IMR-90 (cell line): ENCODE measurements around the gene TBXAS1. TPM values are rescaled to one million over a fixed set of nuclear protein-coding genes. Genes with fewer than 3 reads are reported as not detected.

Experiments used
- ATAC-seq: fragments of 200-7000 bp; cut with Tn5 transposase; 2 replicates; pipeline ENCODE4 v1.9.1; 2020; ENCODE audit warnings: low read depth, mild to moderate bottlenecking, moderate library complexity
- BruUV-seq: library from RNA; stranded (reverse); fragments of 400-500 nt; replicated peaks from 2 replicates; lab custom pipeline; 2021; lab: Mats Ljungman, UMichigan
- CTCF ChIA-PET: fragments of 300-600 bp; formaldehyde crosslinking; extraction: SDS; loops from one replicate; lab custom pipeline; 2021; ENCODE audit warnings: antibody characterized with exemption; lab: Yijun Ruan, JAX
- POLR2A ChIA-PET: fragments of 300-600 bp; sonication (Branson Sonifier 250); formaldehyde crosslinking; loops from one replicate; lab custom pipeline; 2022; ENCODE audit warnings: antibody characterized with exemption; ENCODE audit not compliant: unreplicated experiment; lab: Charles Lee
- DNase-seq: peaks from one replicate; pipeline ENCODE4 v3.0.0; 2013
- H2AFZ ChIP-seq: replicated peaks from 2 replicates; pipeline ENCODE3; 2013; ENCODE audit warnings: low read length, mild to moderate bottlenecking; ENCODE audit not compliant: poor library complexity
- H2AK5ac ChIP-seq: 2 replicates; pipeline ENCODE4 v1.6.1; 2013; ENCODE audit warnings: low read depth, low read length, inconsistent platforms
- H2AK9ac ChIP-seq: replicated peaks from 2 replicates; pipeline ENCODE3; 2013; ENCODE audit warnings: mild to moderate bottlenecking, low read depth, low read length, moderate library complexity; ENCODE audit not compliant: poor library complexity
- H2BK120ac ChIP-seq: 2 replicates; pipeline ENCODE4 v1.6.1; 2013; ENCODE audit warnings: low read depth, low read length, inconsistent platforms
- H2BK15ac ChIP-seq: 3 replicates; pipeline ENCODE4 v1.6.1; 2013; ENCODE audit warnings: low read depth, low read length, inconsistent platforms
- H2BK20ac ChIP-seq: 2 replicates; pipeline ENCODE4 v1.6.1; 2013; ENCODE audit warnings: low read depth, mild to moderate bottlenecking, inconsistent platforms, low read length, moderate library complexity
- H2BK5ac ChIP-seq: 2 replicates; pipeline ENCODE4 v1.6.1; 2013; ENCODE audit warnings: mild to moderate bottlenecking, low read depth, low read length, inconsistent platforms; ENCODE audit not compliant: poor library complexity, severe bottlenecking
- H3K14ac ChIP-seq: replicated peaks from 2 replicates; pipeline ENCODE4 v1.6.1; 2013; ENCODE audit warnings: low read depth, low read length, inconsistent platforms
- H3K18ac ChIP-seq: 2 replicates; pipeline ENCODE4 v1.6.1; 2013; ENCODE audit warnings: low read depth, low read length, control low read depth
- H3K23ac ChIP-seq: 2 replicates; pipeline ENCODE4 v1.6.1; 2013; ENCODE audit warnings: low read depth, low read length, inconsistent platforms
- H3K27ac ChIP-seq: 2 replicates; pipeline ENCODE4 v1.5.1; 2013; ENCODE audit warnings: mild to moderate bottlenecking, control low read depth, low read length; ENCODE audit not compliant: insufficient read depth
- H3K27me3 ChIP-seq: 2 replicates; pipeline ENCODE4 v1.6.1; 2013; ENCODE audit warnings: low read length; ENCODE audit not compliant: control insufficient read depth, insufficient read depth
- H3K36me3 ChIP-seq: 2 replicates; pipeline ENCODE4 v1.6.1; 2013; ENCODE audit warnings: low read length, mixed read lengths; ENCODE audit not compliant: control insufficient read depth, insufficient read depth
- H3K4ac ChIP-seq: 2 replicates; pipeline ENCODE4 v1.6.1; 2013; ENCODE audit warnings: low read depth, low read length, inconsistent platforms
- H3K4me1 ChIP-seq: 2 replicates; pipeline ENCODE4 v1.6.1; 2013; ENCODE audit warnings: low read length, mixed read lengths; ENCODE audit not compliant: control insufficient read depth, insufficient read depth
- H3K4me2 ChIP-seq: 2 replicates; pipeline ENCODE4 v1.6.1; 2013; ENCODE audit warnings: low read depth, mild to moderate bottlenecking, control low read depth, low read length, moderate library complexity
- H3K4me3 ChIP-seq: 2 replicates; pipeline ENCODE4 v1.5.1; 2013; ENCODE audit warnings: low read depth, mild to moderate bottlenecking, control low read depth, low read length, moderate library complexity; ENCODE audit not compliant: insufficient read depth
- H3K56ac ChIP-seq: 2 replicates; pipeline ENCODE4 v1.6.1; 2013; ENCODE audit warnings: low read length, inconsistent platforms; ENCODE audit not compliant: insufficient read depth; ENCODE audit errors: extremely low read depth
- H3K79me1 ChIP-seq, 2 experiments: 2 replicates each; pipeline ENCODE4 v1.6.1; 2013; ENCODE audit warnings: low read length in 2 of 2, inconsistent platforms in 1 of 2, low read depth in 1 of 2
- H3K9ac ChIP-seq: 2 replicates; pipeline ENCODE4 v1.6.1; 2013; ENCODE audit warnings: low read depth, low read length, control low read depth
- H3K9me1 ChIP-seq: 2 replicates; pipeline ENCODE4 v1.6.1; 2013; ENCODE audit warnings: low read length, inconsistent platforms; ENCODE audit not compliant: insufficient read depth
- H3K9me3 ChIP-seq: 2 replicates; pipeline ENCODE4 v1.6.1; 2013; ENCODE audit warnings: low read length; ENCODE audit not compliant: control insufficient read depth, insufficient read depth
- H4K20me1 ChIP-seq: 2 replicates; pipeline ENCODE4 v1.6.1; 2013; ENCODE audit warnings: low read length, inconsistent platforms; ENCODE audit not compliant: insufficient read depth
- H4K5ac ChIP-seq: 2 replicates; pipeline ENCODE4 v1.6.1; 2013; ENCODE audit warnings: mild to moderate bottlenecking, low read depth, low read length, control low read depth
- H4K8ac ChIP-seq, 2 experiments: 2 replicates each; pipeline ENCODE4 v1.6.1; 2013; ENCODE audit warnings: low read depth in 2 of 2, low read length in 2 of 2, control low read depth in 1 of 2, inconsistent platforms in 1 of 2
- H4K91ac ChIP-seq: 2 replicates; pipeline ENCODE4 v1.6.1; 2013; ENCODE audit warnings: low read depth, low read length, inconsistent platforms; ENCODE audit not compliant: insufficient read depth
- BHLHE40 ChIP-seq: fragments of 150-350 bp; IDR thresholded peaks from 2 replicates; pipeline ENCODE4 v1.6.1; 2016; ENCODE audit warnings: mild to moderate bottlenecking, low read depth, low read length
- CEBPB ChIP-seq: IDR thresholded peaks from 2 replicates; pipeline ENCODE4 v1.6.1; 2012; ENCODE audit warnings: low read depth, low read length, improper control_type of control experiment
- CHD1 ChIP-seq: IDR thresholded peaks from 2 replicates; pipeline ENCODE4 v1.6.1; 2012; ENCODE audit warnings: low read depth, low read length, improper control_type of control experiment
- FOS ChIP-seq: fragments of 150-350 bp; IDR thresholded peaks from 2 replicates; pipeline ENCODE4 v1.6.1; 2016; ENCODE audit warnings: low read depth, low read length
- MAFK ChIP-seq: IDR thresholded peaks from 2 replicates; pipeline ENCODE4 v1.6.1; 2012; ENCODE audit warnings: low read depth, low read length, improper control_type of control experiment
- MAZ ChIP-seq: IDR thresholded peaks from 2 replicates; pipeline ENCODE4 v1.6.1; 2012; ENCODE audit warnings: low read depth, mild to moderate bottlenecking, low read length, improper control_type of control experiment, moderate library complexity, borderline replicate concordance
- MXI1 ChIP-seq: IDR thresholded peaks from 2 replicates; pipeline ENCODE4 v1.6.1; 2012; ENCODE audit warnings: low read depth, mild to moderate bottlenecking, low read length, moderate library complexity, borderline replicate concordance
- NFE2L2 ChIP-seq: fragments of 150-350 bp; IDR thresholded peaks from 2 replicates; pipeline ENCODE4 v1.6.1; 2016; ENCODE audit warnings: low read depth, mild to moderate bottlenecking, low read length
- POLR2A ChIP-seq: IDR thresholded peaks from 2 replicates; pipeline ENCODE4 v1.6.1; 2012; ENCODE audit warnings: mild to moderate bottlenecking, low read depth, low read length
- RAD21 ChIP-seq: IDR thresholded peaks from 2 replicates; pipeline ENCODE4 v1.6.1; 2012; ENCODE audit warnings: low read length, improper control_type of control experiment
- RCOR1 ChIP-seq: IDR thresholded peaks from 2 replicates; pipeline ENCODE4 v1.6.1; 2012; ENCODE audit warnings: mild to moderate bottlenecking, low read length, improper control_type of control experiment; ENCODE audit not compliant: insufficient replicate concordance
- RFX5 ChIP-seq: IDR thresholded peaks from 2 replicates; pipeline ENCODE4 v1.8.0; 2012; ENCODE audit warnings: low read depth, mild to moderate bottlenecking, low read length, moderate library complexity
- SMC3 ChIP-seq: fragments of 150-350 bp; IDR thresholded peaks from 2 replicates; pipeline ENCODE4 v1.6.1; 2016; ENCODE audit warnings: low read depth, mild to moderate bottlenecking, antibody characterized with exemption, low read length, moderate library complexity
- WGBS, 2 experiments: methylation state at CpG; one replicate each; pipeline versions ENCODE4 v1.1.5 to v1.1.7; 2013; ENCODE audit warnings: missing lambda C conversion rate in 2 of 2; ENCODE audit not compliant: insufficient read length in 1 of 2; ENCODE audit errors: extremely low coverage in 2 of 2; 5-methylcytosine and 5-hydroxymethylcytosine counted together
- dilution Hi-C: fragments of 300-500 bp; cut with HindIII; formaldehyde crosslinking; loops from one replicate; pipeline ENCODE4 v1.14.3; 2018; ENCODE audit warnings: low sequenced_read_pairs; ENCODE audit not compliant: unreplicated experiment
- in situ Hi-C: fragments of 300-500 bp; cut with MboI; formaldehyde crosslinking; loops from 3 replicates; pipeline ENCODE4 v1.14.3; 2019; ENCODE audit warnings: low sequenced_read_pairs, inconsistent platforms, mixed read lengths
- intact Hi-C: fragments of 100-400 bp; cut with micrococcal nuclease; formaldehyde crosslinking; loops from 2 replicates; pipeline ENCODE4 v1.10.0; 2022
- polyA plus RNA-seq, 3 experiments: library from polyadenylated mRNA; depleted of rRNA; stranded (reverse); fragments of >200 nt; gene quantifications; 2 replicates each; pipeline ENCODE4 v1.2.3, GENCODE V29; 2012; ENCODE audit warnings: low replicate concordance in 1 of 3
- total RNA-seq: library from RNA; depleted of rRNA; stranded (reverse); fragments of >200 nt; gene quantifications from 2 replicates; pipeline ENCODE4 v1.2.3, GENCODE V29; 2012
- TF ChIP-seq, protein P1 (sequence below): conservative IDR thresholded peaks from 2 replicates; pipeline ENCODE4 v1.5.1; 2012; ENCODE audit warnings: mild to moderate bottlenecking, low read depth, low read length, improper control_type of control experiment
- TF ChIP-seq, protein P2 (sequence below): fragments of 150-350 bp; IDR thresholded peaks from 2 replicates; pipeline ENCODE4 v1.6.1; 2016; ENCODE audit warnings: low read depth, mild to moderate bottlenecking, low read length, moderate library complexity, borderline replicate concordance
- TF ChIP-seq, protein P3 (sequence below): fragments of 150-350 bp; IDR thresholded peaks from 2 replicates; pipeline ENCODE4 v1.6.1; 2017; ENCODE audit warnings: mild to moderate bottlenecking, antibody characterized with exemption, low read length, low read depth

TBXAS1 gene
- total and polyA plus RNA-seq, 2 of the 4 experiments (the other 2 are of a cell fraction) = 5.9 to 10.8 TPM

DNA sequence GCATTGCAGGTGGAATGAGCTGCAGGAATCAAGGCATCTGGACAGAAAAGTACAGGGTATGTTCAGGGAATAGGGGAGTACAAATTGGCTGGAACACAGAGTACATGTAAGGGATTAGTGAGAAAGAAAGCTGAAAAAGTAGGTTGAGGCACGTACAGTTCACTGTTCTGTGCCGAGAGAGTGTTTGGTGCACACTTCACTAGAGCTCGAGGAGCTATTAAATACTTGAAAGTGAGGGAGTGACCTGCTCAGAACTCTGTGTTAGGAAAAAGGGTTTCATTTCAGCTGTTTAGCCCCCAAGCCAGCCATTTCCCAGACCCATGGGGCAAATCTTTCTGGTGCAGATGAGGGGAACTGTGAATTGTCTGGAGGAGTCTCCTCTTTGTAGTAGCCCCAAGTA is 115.2 kb downstream of the TBXAS1 start:
- H3K36me3 ChIP-seq = no peaks in the 10 kb centered on the region; the same call in 1 of the 2 replicates
- H2AK5ac ChIP-seq = no peak overlapping the region
- TF ChIP-seq POLR2A (no peak), CEBPB (no peak), RCOR1 (no peak), RFX5 (no peak), MAZ (no peak), BHLHE40 (no peak), MAFK (no peak), RAD21 (no peak), CHD1 (no peak), SMC3 (no peak), MXI1 (no peak), NFE2L2 (no peak), FOS (no peak)
- TF ChIP-seq, protein P1, sequence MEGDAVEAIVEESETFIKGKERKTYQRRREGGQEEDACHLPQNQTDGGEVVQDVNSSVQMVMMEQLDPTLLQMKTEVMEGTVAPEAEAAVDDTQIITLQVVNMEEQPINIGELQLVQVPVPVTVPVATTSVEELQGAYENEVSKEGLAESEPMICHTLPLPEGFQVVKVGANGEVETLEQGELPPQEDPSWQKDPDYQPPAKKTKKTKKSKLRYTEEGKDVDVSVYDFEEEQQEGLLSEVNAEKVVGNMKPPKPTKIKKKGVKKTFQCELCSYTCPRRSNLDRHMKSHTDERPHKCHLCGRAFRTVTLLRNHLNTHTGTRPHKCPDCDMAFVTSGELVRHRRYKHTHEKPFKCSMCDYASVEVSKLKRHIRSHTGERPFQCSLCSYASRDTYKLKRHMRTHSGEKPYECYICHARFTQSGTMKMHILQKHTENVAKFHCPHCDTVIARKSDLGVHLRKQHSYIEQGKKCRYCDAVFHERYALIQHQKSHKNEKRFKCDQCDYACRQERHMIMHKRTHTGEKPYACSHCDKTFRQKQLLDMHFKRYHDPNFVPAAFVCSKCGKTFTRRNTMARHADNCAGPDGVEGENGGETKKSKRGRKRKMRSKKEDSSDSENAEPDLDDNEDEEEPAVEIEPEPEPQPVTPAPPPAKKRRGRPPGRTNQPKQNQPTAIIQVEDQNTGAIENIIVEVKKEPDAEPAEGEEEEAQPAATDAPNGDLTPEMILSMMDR = no peak
- TF ChIP-seq, protein P2, sequence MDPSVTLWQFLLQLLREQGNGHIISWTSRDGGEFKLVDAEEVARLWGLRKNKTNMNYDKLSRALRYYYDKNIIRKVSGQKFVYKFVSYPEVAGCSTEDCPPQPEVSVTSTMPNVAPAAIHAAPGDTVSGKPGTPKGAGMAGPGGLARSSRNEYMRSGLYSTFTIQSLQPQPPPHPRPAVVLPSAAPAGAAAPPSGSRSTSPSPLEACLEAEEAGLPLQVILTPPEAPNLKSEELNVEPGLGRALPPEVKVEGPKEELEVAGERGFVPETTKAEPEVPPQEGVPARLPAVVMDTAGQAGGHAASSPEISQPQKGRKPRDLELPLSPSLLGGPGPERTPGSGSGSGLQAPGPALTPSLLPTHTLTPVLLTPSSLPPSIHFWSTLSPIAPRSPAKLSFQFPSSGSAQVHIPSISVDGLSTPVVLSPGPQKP = no peak
- TF ChIP-seq, protein P3, sequence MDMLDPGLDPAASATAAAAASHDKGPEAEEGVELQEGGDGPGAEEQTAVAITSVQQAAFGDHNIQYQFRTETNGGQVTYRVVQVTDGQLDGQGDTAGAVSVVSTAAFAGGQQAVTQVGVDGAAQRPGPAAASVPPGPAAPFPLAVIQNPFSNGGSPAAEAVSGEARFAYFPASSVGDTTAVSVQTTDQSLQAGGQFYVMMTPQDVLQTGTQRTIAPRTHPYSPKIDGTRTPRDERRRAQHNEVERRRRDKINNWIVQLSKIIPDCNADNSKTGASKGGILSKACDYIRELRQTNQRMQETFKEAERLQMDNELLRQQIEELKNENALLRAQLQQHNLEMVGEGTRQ = no peak
- H2BK5ac ChIP-seq = no peak overlapping the region
- dilution Hi-C loops = no loop called here
- no peak overlapping the region for H3K4ac ChIP-seq
- in situ Hi-C loops = no loop called here
- no peaks in the 10 kb centered on the region for H3K9me1 ChIP-seq
- POLR2A ChIA-PET = no interaction called here
- H3K4me3 ChIP-seq = no peak overlapping the region
- no peak overlapping the region for H3K23ac ChIP-seq
- no peak overlapping the region for H2BK120ac ChIP-seq
- no peak overlapping the region for H2AFZ ChIP-seq
- WGBS, 2 experiments = 96% methylated on average over 3 of the region's 3 CpGs; no CpG with 5 or more reads in 1 of the 2 experiments
- DNase-seq = no peak
- intact Hi-C loops = no loop called here
- peaks cover 10% of the 10 kb centered on the region for H3K9me3 ChIP-seq
- no peak overlapping the region for H4K8ac ChIP-seq
- H3K14ac ChIP-seq = no peak overlapping the region
- H3K79me1 ChIP-seq = no peaks in the 10 kb centered on the region
- no peak overlapping the region for H4K91ac ChIP-seq
- no peak overlapping the region for H2AK9ac ChIP-seq
- H3K18ac ChIP-seq = no peak overlapping the region
- CTCF ChIA-PET = interaction anchor here (1.8 kb wide), 1 partner anchor 9 kb away, joined by 4 read pairs; no protein-coding TSS in a partner anchor
- H2BK15ac ChIP-seq = no peak overlapping the region
- H3K9ac ChIP-seq = no peak overlapping the region
- H3K4me2 ChIP-seq = no peak overlapping the region
- H3K27me3 ChIP-seq = no peaks in the 10 kb centered on the region
- ATAC-seq = no peak
- H3K27ac ChIP-seq = no peak overlapping the region
- no peak overlapping the region for H4K5ac ChIP-seq
- no peak overlapping the region for H3K56ac ChIP-seq
- no TSS peak for BruUV-seq
- H3K4me1 ChIP-seq = 0 out of 2 replicates have a peak, but pooled peaks cover 1% of the 10 kb centered on the region
- H2BK20ac ChIP-seq = no peak overlapping the region
- H4K20me1 ChIP-seq = no peaks in the 10 kb centered on the region
